ENCODE data around the gene GPR148. TPM values are rescaled to one million over a fixed set of nuclear protein-coding genes. Genes with fewer than 3 reads are reported as not detected.

GPR148 gene
- total RNA-seq, 2 donors from 2014 or later, result not detected

GRCh38 chr2:130744287-130745117 lies 15.6 kb downstream of the GPR148 start:
- intact Hi-C loops (cut with DNase I), result no loop called here
- DNase-seq (ENCODE audit: low spot score), result peak; percentile 73

- DNase-seq (ENCODE audit: low spot score), result no peak
- intact Hi-C loops (cut with DNase I), result no loop called here
Measured at GRCh38 chr2:130749078-130749477, 20.2 kb downstream of the GPR148 start.

GRCh38 chr2:130749641-130750040 lies 20.8 kb downstream of the GPR148 start:
- peak; percentile 49 for DNase-seq (ENCODE audit: low spot score)
- intact Hi-C loops (cut with DNase I), result no loop called here

GRCh38 chr2:130754811-130755210 lies 25.9 kb downstream of the GPR148 start:
- intact Hi-C loops (cut with DNase I), result no loop called here
- DNase-seq (ENCODE audit: low spot score), result no peak

- intact Hi-C loops (cut with DNase I), result no loop called here
- no peak for DNase-seq (ENCODE audit: low spot score)
Measured at GRCh38 chr2:130755256-130756052, 26.6 kb downstream of the GPR148 start, which contains the start of gene AMER3. AMER3 (plus strand) TSS chr2:130755540; CDS start chr2:130762073, 6,533 bp downstream.

GRCh38 chr2:130756053-130756873 lies 27.4 kb downstream of the GPR148 start:
- DNase-seq (ENCODE audit: low spot score), result no peak
- intact Hi-C loops (cut with DNase I), result no loop called here

- DNase-seq (ENCODE audit: low spot score), result no peak
- intact Hi-C loops (cut with DNase I), result no loop called here
Measured at GRCh38 chr2:130756874-130757668, 28.2 kb downstream of the GPR148 start.

GRCh38 chr2:130759906-130760753 lies 31.3 kb downstream of the GPR148 start:
- intact Hi-C loops (cut with DNase I), result no loop called here
- DNase-seq (ENCODE audit: low spot score), result no peak

GRCh38 chr2:130760754-130761751 lies 32.2 kb downstream of the GPR148 start:
- intact Hi-C loops (cut with DNase I), result no loop called here
- DNase-seq (ENCODE audit: low spot score), result no peak

- intact Hi-C loops (cut with DNase I), result no loop called here
Measured at GRCh38 chr2:130762031-130762909, 33.4 kb downstream of the GPR148 start.

GRCh38 chr2:130762910-130763385 lies 34.1 kb downstream of the GPR148 start:
- intact Hi-C loops (cut with DNase I), result no loop called here
- no peak for DNase-seq (ENCODE audit: low spot score)

More at GRCh38 chr2:130762031-130762909, 33.4 kb downstream of the GPR148 start:
- no peak for DNase-seq (ENCODE audit: low spot score)

GRCh38 chr2:130763405-130763804 lies 34.5 kb downstream of the GPR148 start:
- intact Hi-C loops (cut with DNase I), result no loop called here
- DNase-seq (ENCODE audit: low spot score), result no peak

- no peak for DNase-seq (ENCODE audit: low spot score)
- intact Hi-C loops (cut with DNase I), result no loop called here
Measured at GRCh38 chr2:130764035-130764820, 35.4 kb downstream of the GPR148 start.

GRCh38 chr2:130764821-130765115 lies 35.9 kb downstream of the GPR148 start:
- DNase-seq (ENCODE audit: low spot score), result no peak
- intact Hi-C loops (cut with DNase I), result no loop called here

GRCh38 chr2:130765464-130765863 lies 36.6 kb downstream of the GPR148 start:
- DNase-seq (ENCODE audit: low spot score), result no peak
- intact Hi-C loops (cut with DNase I), result no loop called here
